ENCODE data around the gene METTL9. TPM values are rescaled to one million over a fixed set of nuclear protein-coding genes. Genes with fewer than 3 reads are reported as not detected.
"Not testable (repeated sequence)": the region's sequence is repeated elsewhere in the genome, so short reads cannot be mapped to it uniquely, and the experiment has no call there.

Gene METTL9
- total and polyA plus RNA-seq, 4 donors: 9.3 to 57.3 (median 17.2) TPM

DNA sequence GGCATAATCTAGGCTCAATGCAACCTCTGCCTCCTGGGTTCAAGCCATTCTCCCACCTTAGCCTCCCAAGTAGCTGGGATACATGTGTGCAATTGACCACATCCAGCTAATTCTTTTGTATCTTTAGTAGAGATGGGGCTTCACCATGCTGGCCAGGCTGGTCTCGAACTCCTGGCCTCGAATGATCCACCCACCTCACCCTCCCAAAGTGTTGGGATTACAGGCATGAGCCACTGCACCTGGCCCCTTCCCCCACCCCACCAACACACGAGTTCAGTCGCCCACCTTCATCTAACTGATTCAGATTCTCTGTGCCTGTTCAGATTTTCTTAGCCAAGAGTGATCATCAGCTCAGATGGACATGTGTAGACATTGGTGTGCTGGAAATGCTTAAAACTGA lies 25.0 kb upstream of the METTL9 start:
- no peak for DNase-seq (ENCODE audit: low spot score)
- no peak for TF ChIP-seq EGR1 (IDR thresholded peaks at IDR 0.05; ENCODE audit: low read depth in 2 of 2)
- no peak for TF ChIP-seq SP1 (IDR thresholded peaks at IDR 0.05)
- TF ChIP-seq, protein P1, sequence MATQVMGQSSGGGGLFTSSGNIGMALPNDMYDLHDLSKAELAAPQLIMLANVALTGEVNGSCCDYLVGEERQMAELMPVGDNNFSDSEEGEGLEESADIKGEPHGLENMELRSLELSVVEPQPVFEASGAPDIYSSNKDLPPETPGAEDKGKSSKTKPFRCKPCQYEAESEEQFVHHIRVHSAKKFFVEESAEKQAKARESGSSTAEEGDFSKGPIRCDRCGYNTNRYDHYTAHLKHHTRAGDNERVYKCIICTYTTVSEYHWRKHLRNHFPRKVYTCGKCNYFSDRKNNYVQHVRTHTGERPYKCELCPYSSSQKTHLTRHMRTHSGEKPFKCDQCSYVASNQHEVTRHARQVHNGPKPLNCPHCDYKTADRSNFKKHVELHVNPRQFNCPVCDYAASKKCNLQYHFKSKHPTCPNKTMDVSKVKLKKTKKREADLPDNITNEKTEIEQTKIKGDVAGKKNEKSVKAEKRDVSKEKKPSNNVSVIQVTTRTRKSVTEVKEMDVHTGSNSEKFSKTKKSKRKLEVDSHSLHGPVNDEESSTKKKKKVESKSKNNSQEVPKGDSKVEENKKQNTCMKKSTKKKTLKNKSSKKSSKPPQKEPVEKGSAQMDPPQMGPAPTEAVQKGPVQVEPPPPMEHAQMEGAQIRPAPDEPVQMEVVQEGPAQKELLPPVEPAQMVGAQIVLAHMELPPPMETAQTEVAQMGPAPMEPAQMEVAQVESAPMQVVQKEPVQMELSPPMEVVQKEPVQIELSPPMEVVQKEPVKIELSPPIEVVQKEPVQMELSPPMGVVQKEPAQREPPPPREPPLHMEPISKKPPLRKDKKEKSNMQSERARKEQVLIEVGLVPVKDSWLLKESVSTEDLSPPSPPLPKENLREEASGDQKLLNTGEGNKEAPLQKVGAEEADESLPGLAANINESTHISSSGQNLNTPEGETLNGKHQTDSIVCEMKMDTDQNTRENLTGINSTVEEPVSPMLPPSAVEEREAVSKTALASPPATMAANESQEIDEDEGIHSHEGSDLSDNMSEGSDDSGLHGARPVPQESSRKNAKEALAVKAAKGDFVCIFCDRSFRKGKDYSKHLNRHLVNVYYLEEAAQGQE (IDR thresholded peaks at IDR 0.05): no peak
- TF ChIP-seq, protein P2, sequence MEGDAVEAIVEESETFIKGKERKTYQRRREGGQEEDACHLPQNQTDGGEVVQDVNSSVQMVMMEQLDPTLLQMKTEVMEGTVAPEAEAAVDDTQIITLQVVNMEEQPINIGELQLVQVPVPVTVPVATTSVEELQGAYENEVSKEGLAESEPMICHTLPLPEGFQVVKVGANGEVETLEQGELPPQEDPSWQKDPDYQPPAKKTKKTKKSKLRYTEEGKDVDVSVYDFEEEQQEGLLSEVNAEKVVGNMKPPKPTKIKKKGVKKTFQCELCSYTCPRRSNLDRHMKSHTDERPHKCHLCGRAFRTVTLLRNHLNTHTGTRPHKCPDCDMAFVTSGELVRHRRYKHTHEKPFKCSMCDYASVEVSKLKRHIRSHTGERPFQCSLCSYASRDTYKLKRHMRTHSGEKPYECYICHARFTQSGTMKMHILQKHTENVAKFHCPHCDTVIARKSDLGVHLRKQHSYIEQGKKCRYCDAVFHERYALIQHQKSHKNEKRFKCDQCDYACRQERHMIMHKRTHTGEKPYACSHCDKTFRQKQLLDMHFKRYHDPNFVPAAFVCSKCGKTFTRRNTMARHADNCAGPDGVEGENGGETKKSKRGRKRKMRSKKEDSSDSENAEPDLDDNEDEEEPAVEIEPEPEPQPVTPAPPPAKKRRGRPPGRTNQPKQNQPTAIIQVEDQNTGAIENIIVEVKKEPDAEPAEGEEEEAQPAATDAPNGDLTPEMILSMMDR (IDR thresholded peaks at IDR 0.05; ENCODE audit: low read depth, low read length, missing input control): no peak
- 79% methylated on average over 4 of the region's 4 CpGs for WGBS
- Histone ChIP-seq H3K27ac (ENCODE audit: low read depth in 1 of 2, low read length in 2 of 2) (no peak overlapping the region), H3K4me3 (ENCODE audit: low read depth in 1 of 3, low read length in 3 of 3) (no peak overlapping the region), H3K9me3 (ENCODE audit: control insufficient read depth in 4 of 4, low read length in 3 of 4) (no peaks in the 10 kb centered on the region), H3K4me1 (ENCODE audit: control insufficient read depth in 4 of 4, insufficient read depth in 4 of 4, low read length in 3 of 4) (no peaks in the 10 kb centered on the region), H3K9ac (ENCODE audit: low read depth in 1 of 2, low read length in 2 of 2) (no peak overlapping the region), H3K27me3 (ENCODE audit: control insufficient read depth in 4 of 4, insufficient read depth in 4 of 4, low read length in 3 of 4) (no peaks in the 10 kb centered on the region), H3K36me3 (ENCODE audit: control insufficient read depth in 4 of 4, insufficient read depth in 3 of 4, low read depth in 1 of 4, low read length in 3 of 4) (no peaks in the 10 kb centered on the region)

DNA sequence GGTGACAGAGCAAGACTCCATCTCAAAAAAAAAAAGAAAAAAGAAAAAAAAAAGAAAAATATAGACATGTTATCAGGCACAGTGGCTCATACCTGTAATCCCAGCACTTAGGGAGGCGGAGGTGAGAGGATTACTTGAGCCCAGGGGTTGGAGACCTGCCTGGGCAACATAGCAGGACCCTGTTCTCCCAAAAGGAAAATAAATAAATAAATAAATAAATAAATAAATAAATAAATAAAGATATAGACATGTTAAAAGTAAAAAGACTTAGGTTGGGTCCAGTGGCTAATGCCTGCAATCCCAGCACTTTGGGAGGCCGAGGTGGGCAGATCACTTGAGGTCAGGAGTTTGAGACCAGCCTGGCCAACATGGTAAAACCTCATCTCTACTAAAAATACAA lies 23.1 kb upstream of the METTL9 start:
- not testable (repeated sequence) for H3K27ac ChIP-seq (ENCODE audit: low read depth in 1 of 2, low read length in 2 of 2); H3K27me3 ChIP-seq (ENCODE audit: control insufficient read depth in 4 of 4, insufficient read depth in 4 of 4, low read length in 3 of 4); H3K36me3 ChIP-seq (ENCODE audit: control insufficient read depth in 4 of 4, insufficient read depth in 3 of 4, low read depth in 1 of 4, low read length in 3 of 4); DNase-seq (ENCODE audit: low spot score); H3K9ac ChIP-seq (ENCODE audit: low read depth in 1 of 2, low read length in 2 of 2); H3K4me1 ChIP-seq (ENCODE audit: control insufficient read depth in 4 of 4, insufficient read depth in 4 of 4, low read length in 3 of 4); H3K9me3 ChIP-seq (ENCODE audit: control insufficient read depth in 4 of 4, low read length in 3 of 4); H3K4me3 ChIP-seq (ENCODE audit: low read depth in 1 of 3, low read length in 3 of 3)
- WGBS: 93% methylated on average over 2 of the region's 2 CpGs

DNA sequence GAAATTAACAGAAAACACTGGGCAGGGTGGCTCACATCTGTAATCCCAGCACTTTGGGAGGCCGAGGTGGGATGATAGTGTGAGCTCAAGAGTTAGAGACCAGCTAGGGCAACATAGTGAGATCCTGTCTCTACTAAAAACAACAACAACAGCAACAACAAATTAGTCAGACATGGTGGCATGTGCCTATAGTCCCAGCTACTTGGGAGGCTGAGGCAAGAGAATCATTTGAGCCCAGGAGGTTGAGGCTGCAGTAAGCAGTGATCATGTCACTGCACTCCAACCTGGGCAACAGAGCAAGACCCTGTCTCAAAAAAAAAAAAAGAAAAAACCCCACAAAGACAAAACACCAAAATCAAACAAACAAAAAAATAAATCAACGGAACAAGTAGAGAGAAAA lies 21.9 kb upstream of the METTL9 start:
- not testable (repeated sequence) for H3K9ac ChIP-seq (ENCODE audit: low read depth in 1 of 2, low read length in 2 of 2); H3K36me3 ChIP-seq (ENCODE audit: control insufficient read depth in 4 of 4, insufficient read depth in 3 of 4, low read depth in 1 of 4, low read length in 3 of 4); H3K4me1 ChIP-seq (ENCODE audit: control insufficient read depth in 4 of 4, insufficient read depth in 4 of 4, low read length in 3 of 4); H3K27me3 ChIP-seq (ENCODE audit: control insufficient read depth in 4 of 4, insufficient read depth in 4 of 4, low read length in 3 of 4); H3K27ac ChIP-seq (ENCODE audit: low read depth in 1 of 2, low read length in 2 of 2); H3K4me3 ChIP-seq (ENCODE audit: low read depth in 1 of 3, low read length in 3 of 3); DNase-seq (ENCODE audit: low spot score); H3K9me3 ChIP-seq (ENCODE audit: control insufficient read depth in 4 of 4, low read length in 3 of 4)
- 83% methylated on average over 2 of the region's 2 CpGs for WGBS

DNA sequence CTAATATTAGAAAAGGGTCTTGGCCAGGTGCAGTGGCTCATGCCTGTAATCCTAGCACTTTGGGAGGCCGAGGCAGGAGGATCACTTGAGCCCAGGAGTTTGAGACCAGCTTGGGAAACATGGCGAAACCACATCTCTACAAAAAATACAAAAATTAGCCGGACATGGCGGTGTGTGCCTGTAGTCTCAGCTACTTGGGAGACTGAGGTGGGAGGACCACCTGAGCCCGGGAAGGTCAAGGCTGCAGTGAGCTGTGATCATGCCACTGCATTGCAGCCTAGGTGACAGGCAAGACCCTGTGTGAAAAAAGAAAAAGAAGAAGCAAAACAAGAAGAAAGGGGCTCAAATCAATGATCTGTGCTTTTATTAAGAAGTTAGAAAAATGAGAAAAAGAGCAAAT lies 21.1 kb upstream of the METTL9 start:
- 93% methylated on average over 5 of the region's 5 CpGs for WGBS
- not testable (repeated sequence) for H3K9me3 ChIP-seq (ENCODE audit: control insufficient read depth in 4 of 4, low read length in 3 of 4)

GRCh38 chr16:21580131-21580530 lies 19.2 kb upstream of the METTL9 start:
- not testable (repeated sequence) for H3K27me3 ChIP-seq (ENCODE audit: control insufficient read depth in 4 of 4, insufficient read depth in 4 of 4, low read length in 3 of 4); DNase-seq (ENCODE audit: low spot score); H3K9ac ChIP-seq (ENCODE audit: low read depth in 1 of 2, low read length in 2 of 2); H3K27ac ChIP-seq (ENCODE audit: low read depth in 1 of 2, low read length in 2 of 2); H3K4me1 ChIP-seq (ENCODE audit: control insufficient read depth in 4 of 4, insufficient read depth in 4 of 4, low read length in 3 of 4); H3K9me3 ChIP-seq (ENCODE audit: control insufficient read depth in 4 of 4, low read length in 3 of 4); H3K36me3 ChIP-seq (ENCODE audit: control insufficient read depth in 4 of 4, insufficient read depth in 3 of 4, low read depth in 1 of 4, low read length in 3 of 4); H3K4me3 ChIP-seq (ENCODE audit: low read depth in 1 of 3, low read length in 3 of 3)
- WGBS: 93% methylated on average over 6 of the region's 6 CpGs

More for the DNA sequence above, 21.1 kb upstream of the METTL9 start:
- H3K36me3 ChIP-seq (ENCODE audit: control insufficient read depth in 4 of 4, insufficient read depth in 3 of 4, low read depth in 1 of 4, low read length in 3 of 4); H3K9ac ChIP-seq (ENCODE audit: low read depth in 1 of 2, low read length in 2 of 2); H3K27me3 ChIP-seq (ENCODE audit: control insufficient read depth in 4 of 4, insufficient read depth in 4 of 4, low read length in 3 of 4); H3K27ac ChIP-seq (ENCODE audit: low read depth in 1 of 2, low read length in 2 of 2); H3K4me3 ChIP-seq (ENCODE audit: low read depth in 1 of 3, low read length in 3 of 3); DNase-seq (ENCODE audit: low spot score); H3K4me1 ChIP-seq (ENCODE audit: control insufficient read depth in 4 of 4, insufficient read depth in 4 of 4, low read length in 3 of 4): not testable (repeated sequence)
